IPS-15b (cell line): Measurements from ENCODE around the gene PLCL1.

Source experiments
- H3K27me3 ChIP-seq: one replicate; pipeline ENCODE4 v1.6.1; 2013; ENCODE audit warnings: low read length; ENCODE audit not compliant: control insufficient read depth, insufficient read depth
- H3K36me3 ChIP-seq: one replicate; pipeline ENCODE4 v1.6.1; 2013; ENCODE audit warnings: low read length; ENCODE audit not compliant: control insufficient read depth, insufficient read depth
- H3K4me1 ChIP-seq: one replicate; pipeline ENCODE4 v1.6.1; 2013; ENCODE audit warnings: mild to moderate bottlenecking, low read length; ENCODE audit not compliant: control insufficient read depth, insufficient read depth
- H3K4me3 ChIP-seq: one replicate; pipeline ENCODE4 v1.5.1; 2013; ENCODE audit warnings: low read depth, low read length
- H3K9ac ChIP-seq: one replicate; pipeline ENCODE4 v1.6.1; 2013; ENCODE audit warnings: low read depth, mild to moderate bottlenecking, low read length
- H3K9me3 ChIP-seq: one replicate; pipeline ENCODE4 v1.6.1; 2013; ENCODE audit warnings: mild to moderate bottlenecking, low read length; ENCODE audit not compliant: control insufficient read depth, insufficient read depth

The PLCL1 gene

DNA sequence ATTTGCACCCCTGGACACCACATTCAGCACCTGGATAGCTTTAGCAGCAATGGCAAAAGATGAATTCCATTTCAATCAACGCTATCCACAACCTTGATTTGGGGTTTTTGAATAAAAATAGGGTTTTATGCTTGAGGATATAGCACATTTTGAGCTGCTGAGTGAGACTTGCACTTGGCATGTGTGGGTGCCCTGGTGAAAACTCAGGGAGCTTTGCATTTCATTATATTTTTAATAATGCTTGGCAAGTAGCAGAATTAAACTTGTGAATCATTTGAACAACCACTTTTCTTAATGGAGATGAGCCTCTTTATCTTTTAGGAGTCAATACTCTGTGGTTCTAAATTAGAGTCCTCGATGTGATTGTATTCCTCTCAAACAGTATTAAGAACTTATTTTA is 252.4 kb downstream of the PLCL1 start:
- Histone ChIP-seq H3K36me3 (no peaks in the 10 kb centered on the region), H3K9ac (no peak overlapping the region), H3K27me3 (no peaks in the 10 kb centered on the region), H3K4me3 (no peak overlapping the region), H3K4me1 (no peaks in the 10 kb centered on the region), H3K9me3 (no peaks in the 10 kb centered on the region)

DNA sequence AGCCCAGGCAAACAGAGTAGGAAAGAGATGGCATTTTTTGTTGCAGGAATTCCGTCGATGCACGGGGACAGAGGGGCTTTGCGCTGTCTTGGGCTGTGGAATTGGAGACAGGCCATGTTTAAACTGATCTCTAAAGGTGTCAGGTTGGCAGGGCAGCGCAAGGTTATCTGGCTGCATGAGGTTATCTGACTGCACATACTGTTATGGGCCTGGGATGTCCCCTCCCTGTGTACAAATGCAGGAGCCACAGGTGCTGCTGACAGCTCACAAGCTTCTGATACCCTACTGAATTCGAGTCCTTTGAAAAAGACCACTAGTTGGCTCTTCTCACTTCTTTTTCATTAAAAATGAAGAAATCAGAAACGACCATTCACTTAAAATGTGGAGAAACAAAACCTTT is 255.4 kb downstream of the PLCL1 start:
- H3K9ac ChIP-seq, result no peak overlapping the region

DNA sequence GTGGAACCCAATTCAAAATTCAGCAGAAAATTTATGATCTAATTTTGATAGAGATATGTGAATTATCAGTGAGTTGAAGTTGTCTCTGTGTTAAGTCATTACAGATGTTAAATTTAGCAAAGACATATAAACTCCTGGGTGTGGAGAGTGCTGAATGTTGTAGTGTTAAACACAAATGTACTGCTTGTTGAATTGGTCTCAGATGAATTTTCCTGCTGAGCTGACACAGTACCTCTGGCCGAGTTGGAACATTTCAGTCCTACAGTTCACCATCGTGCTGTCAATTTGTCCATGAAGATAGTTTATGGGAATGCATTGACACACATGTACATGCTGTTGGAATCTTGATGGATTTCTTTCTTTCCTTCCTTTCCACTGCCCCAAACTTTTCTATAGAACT is 255.9 kb downstream of the PLCL1 start:
- no peaks in the 10 kb centered on the region for H3K36me3 ChIP-seq
- H3K27me3 ChIP-seq, result no peaks in the 10 kb centered on the region
- H3K9ac ChIP-seq, result no peak overlapping the region
- no peaks in the 10 kb centered on the region for H3K4me1 ChIP-seq
- no peaks in the 10 kb centered on the region for H3K9me3 ChIP-seq
- no peak overlapping the region for H3K4me3 ChIP-seq

More for the DNA sequence above, 255.4 kb downstream of the PLCL1 start:
- Histone ChIP-seq H3K9me3 (no peaks in the 10 kb centered on the region), H3K4me3 (no peak overlapping the region), H3K27me3 (no peaks in the 10 kb centered on the region), H3K4me1 (no peaks in the 10 kb centered on the region), H3K36me3 (no peaks in the 10 kb centered on the region)

GRCh38 chr2:198062826-198063225 is 258.4 kb downstream of the PLCL1 start:
- no peaks in the 10 kb centered on the region for H3K9me3 ChIP-seq
- no peak overlapping the region for H3K9ac ChIP-seq
- H3K4me3 ChIP-seq, result no peak overlapping the region
- H3K27me3 ChIP-seq, result no peaks in the 10 kb centered on the region
- H3K36me3 ChIP-seq, result no peaks in the 10 kb centered on the region
- no peaks in the 10 kb centered on the region for H3K4me1 ChIP-seq

GRCh38 chr2:198063242-198063641 is 258.8 kb downstream of the PLCL1 start:
- no peak overlapping the region for H3K4me3 ChIP-seq
- no peaks in the 10 kb centered on the region for H3K36me3 ChIP-seq
- H3K4me1 ChIP-seq, result no peaks in the 10 kb centered on the region
- no peak overlapping the region for H3K9ac ChIP-seq
- no peaks in the 10 kb centered on the region for H3K9me3 ChIP-seq
- no peaks in the 10 kb centered on the region for H3K27me3 ChIP-seq

- Histone ChIP-seq H3K27me3 (no peaks in the 10 kb centered on the region), H3K9me3 (no peaks in the 10 kb centered on the region), H3K4me3 (no peak overlapping the region), H3K4me1 (no peaks in the 10 kb centered on the region), H3K9ac (no peak overlapping the region), H3K36me3 (no peaks in the 10 kb centered on the region)
Observed at GRCh38 chr2:198065322-198065721, 260.9 kb downstream of the PLCL1 start.

GRCh38 chr2:198066597-198066996 is 262.2 kb downstream of the PLCL1 start:
- Histone ChIP-seq H3K27me3 (no peaks in the 10 kb centered on the region), H3K9ac (no peak overlapping the region), H3K9me3 (no peaks in the 10 kb centered on the region), H3K4me1 (no peaks in the 10 kb centered on the region), H3K4me3 (no peak overlapping the region), H3K36me3 (no peaks in the 10 kb centered on the region)

GRCh38 chr2:198072655-198073054 is 268.3 kb downstream of the PLCL1 start:
- Histone ChIP-seq H3K9me3 (no peaks in the 10 kb centered on the region), H3K9ac (no peak overlapping the region), H3K4me1 (no peaks in the 10 kb centered on the region), H3K4me3 (no peak overlapping the region), H3K27me3 (no peaks in the 10 kb centered on the region), H3K36me3 (no peaks in the 10 kb centered on the region)

- H3K36me3 ChIP-seq, result no peaks in the 10 kb centered on the region
- no peaks in the 10 kb centered on the region for H3K27me3 ChIP-seq
- H3K9me3 ChIP-seq, result no peaks in the 10 kb centered on the region
- no peak overlapping the region for H3K4me3 ChIP-seq
- H3K9ac ChIP-seq, result no peak overlapping the region
- H3K4me1 ChIP-seq, result no peaks in the 10 kb centered on the region
Observed at GRCh38 chr2:198073253-198073652, 268.9 kb downstream of the PLCL1 start.

DNA sequence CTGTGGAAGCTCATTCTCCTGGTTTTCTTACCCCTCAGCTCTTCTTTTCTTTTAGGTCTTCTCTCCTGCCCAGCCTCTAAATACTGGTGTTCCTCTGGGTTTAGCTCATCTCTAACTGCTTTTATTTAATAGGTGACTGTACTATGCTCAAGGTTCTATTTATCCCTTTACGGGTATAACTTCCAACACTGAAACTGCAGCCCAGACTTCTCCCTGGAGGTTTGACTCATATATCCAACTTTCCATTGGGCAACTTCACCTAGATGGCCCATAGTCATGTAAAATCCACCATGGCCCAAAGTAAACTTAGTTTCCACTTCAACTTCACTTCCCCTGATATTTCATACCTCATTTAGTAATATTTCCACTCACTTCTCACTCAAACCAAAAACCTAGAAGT is 273.1 kb downstream of the PLCL1 start:
- Histone ChIP-seq H3K36me3 (no peaks in the 10 kb centered on the region), H3K4me3 (no peak overlapping the region), H3K4me1 (no peaks in the 10 kb centered on the region), H3K9me3 (no peaks in the 10 kb centered on the region), H3K27me3 (no peaks in the 10 kb centered on the region), H3K9ac (no peak overlapping the region)

GRCh38 chr2:198080879-198081765 is 276.7 kb downstream of the PLCL1 start:
- Histone ChIP-seq H3K4me1 (no peaks in the 10 kb centered on the region), H3K36me3 (no peaks in the 10 kb centered on the region), H3K4me3 (no peak overlapping the region), H3K9me3 (no peaks in the 10 kb centered on the region), H3K9ac (no peak overlapping the region), H3K27me3 (no peaks in the 10 kb centered on the region)

GRCh38 chr2:198084156-198084555 is 279.8 kb downstream of the PLCL1 start:
- Histone ChIP-seq H3K9ac (no peak overlapping the region), H3K27me3 (no peaks in the 10 kb centered on the region), H3K36me3 (no peaks in the 10 kb centered on the region), H3K4me3 (no peak overlapping the region), H3K4me1 (no peaks in the 10 kb centered on the region), H3K9me3 (no peaks in the 10 kb centered on the region)
